HS-5 (cell line): ENCODE measurements around the gene MEOX1.
A peak's percentile ranks its signal among the peaks of the same experiment; 100 is the strongest.

Experiments used
- DNase-seq: peaks from one replicate; pipeline ENCODE4 v3.0.0-alpha.2; 2012; ENCODE audit warnings: low read depth

Gene MEOX1

GRCh38 chr17:43679911-43680310 is 18.2 kb upstream of the MEOX1 start:
- no peak for DNase-seq

DNA sequence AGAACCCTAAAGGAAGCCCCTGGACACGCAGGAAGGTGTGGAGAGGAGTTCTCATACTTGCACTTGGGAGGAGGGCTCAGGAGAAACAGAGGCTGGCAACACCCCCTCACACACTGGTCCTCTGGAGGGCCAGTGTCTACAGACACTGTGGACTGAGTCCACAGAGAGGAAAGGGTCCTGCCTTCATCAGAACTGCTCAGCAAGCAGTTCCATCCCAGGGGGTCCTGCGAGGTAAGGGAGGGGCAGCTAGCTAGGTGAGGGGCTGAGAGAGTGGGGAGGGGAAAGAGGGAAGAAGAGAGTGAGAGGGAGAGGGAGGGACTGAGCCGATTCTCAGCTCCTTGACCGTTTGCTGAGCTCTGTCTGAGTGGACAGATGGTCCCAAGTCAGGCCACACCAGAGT is 17.7 kb upstream of the MEOX1 start:
- DNase-seq, result no peak

- DNase-seq, result no peak
Measured at GRCh38 chr17:43676471-43676870, 14.7 kb upstream of the MEOX1 start.

GRCh38 chr17:43674394-43674793 is 12.7 kb upstream of the MEOX1 start:
- DNase-seq, result no peak

DNA sequence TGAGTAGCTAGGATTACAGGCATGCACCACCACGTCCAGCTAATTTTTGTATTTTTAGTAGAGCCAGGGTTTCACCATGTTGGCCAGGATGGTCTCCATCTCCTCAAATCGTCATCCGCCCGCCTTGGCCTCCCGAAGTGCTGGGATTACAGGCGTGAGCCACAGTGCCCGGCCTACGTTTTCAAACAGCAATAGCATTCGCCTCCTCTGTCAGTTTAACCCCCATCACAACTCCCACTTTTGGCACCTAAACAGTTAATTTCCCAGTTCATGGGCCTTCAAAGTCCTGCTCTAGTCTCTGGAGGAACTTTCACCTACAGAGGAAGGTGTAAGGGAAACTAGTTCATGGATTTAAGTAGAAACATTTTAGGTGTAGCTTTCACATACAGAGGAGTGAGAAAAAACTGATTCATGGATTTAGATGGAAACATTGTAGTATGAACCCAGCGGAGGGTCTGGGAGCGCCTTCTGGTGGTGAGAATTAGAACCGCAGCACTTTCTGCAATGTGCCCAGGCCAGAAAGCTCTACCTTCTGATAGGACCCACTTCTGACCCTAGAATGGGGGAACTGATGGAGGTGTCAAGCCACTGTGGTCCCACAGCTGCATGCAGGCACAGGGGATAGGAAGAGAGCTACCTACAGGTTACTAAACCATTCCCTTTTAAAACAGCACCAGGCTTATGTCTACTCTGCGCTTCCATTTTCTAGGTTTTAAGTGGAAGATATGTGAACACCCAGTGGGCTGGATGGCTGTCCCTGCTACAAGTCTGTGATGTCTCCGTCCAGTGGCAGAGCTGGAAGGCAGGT is 12.0 kb upstream of the MEOX1 start:
- DNase-seq, result peak; percentile 40

DNA sequence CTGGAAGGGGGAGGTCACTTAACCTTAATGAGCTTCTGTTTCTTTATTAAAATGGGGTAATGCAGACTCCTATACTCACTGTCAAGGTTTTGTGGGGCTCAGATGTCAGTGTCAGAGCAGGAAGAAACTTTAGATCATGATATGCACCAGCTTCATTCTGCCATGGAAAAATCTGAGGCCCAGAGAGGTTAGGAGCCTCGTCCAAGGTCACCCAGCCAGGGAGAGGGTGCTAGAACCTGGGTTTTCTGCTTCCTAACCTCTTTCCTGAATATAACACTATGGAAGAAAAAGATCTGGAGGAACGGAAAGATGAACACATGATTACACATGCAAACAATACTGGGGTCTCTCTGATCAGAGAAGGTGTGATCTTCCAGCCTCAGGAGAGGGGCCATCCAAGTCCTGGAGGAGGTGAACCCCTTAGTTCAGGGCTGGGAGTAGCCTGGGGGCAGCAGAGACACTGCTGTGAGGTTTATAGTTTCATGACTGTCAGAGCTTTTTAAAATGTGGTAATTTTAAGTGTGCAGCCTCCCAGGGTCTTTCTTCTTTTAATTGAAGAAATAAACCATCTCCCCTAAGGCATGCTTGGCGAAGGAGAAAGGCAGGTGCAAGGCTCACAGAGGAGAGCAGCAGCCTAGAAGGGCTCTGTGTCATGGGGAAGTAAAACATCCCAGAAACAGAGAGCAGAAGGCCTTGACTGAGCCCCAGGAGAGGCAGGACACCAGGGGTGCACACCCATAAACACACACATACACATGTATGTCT is 10.2 kb upstream of the MEOX1 start:
- no peak for DNase-seq

- DNase-seq, result no peak
Measured at GRCh38 chr17:43671031-43671692, 9.4 kb upstream of the MEOX1 start.

DNA sequence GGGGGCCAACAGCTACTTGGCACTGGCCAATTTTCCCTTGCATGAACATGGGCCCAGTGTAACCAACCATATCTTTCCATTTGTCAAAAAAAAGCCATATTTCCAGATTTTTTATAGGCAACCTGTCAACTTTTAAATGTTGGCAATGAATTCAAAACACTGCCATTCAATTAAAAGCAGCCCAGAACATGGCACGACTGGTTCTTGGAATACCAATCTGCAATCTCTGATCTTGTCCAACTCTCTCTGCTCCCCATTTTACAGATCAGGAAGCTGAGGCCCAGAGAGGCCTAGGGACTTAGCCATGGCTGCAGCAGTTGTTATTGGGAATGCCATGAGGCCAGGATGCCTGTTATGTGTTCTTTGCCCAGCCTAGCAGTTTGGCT is 8.9 kb upstream of the MEOX1 start:
- no peak for DNase-seq

DNA sequence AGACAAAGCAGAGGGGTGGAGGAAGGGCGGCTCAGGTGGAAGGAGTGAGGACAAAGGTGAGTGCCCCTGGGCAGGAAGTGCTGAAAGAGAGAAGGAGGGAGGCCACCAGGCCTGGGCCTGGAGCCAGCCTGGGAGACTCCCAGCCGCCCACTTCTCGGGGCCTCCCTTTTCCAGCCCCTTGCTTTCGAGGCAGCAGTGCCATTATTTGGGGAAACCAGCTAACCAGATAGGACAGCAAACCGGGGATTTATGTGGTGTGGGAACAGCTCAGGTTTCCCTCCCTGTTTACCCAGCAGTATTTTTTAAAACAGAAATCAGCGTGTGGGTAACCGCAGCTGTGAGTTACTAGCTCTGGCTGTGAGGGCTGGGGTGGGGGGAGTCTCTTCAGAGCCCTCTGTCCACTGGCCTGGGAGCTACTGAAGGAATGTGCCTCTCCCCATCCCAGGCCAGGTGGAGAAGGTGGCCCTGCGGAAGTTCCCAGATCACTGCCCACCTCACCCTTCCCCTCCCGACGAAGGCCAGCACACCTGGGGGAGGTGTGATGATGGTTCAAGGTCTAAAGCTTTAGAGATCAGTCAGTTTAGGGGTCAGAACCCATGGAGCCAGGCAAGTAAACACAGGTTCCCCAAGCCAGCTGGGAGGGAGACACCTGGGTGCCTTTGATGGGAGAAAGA is 8.4 kb upstream of the MEOX1 start:
- DNase-seq, result no peak

DNA sequence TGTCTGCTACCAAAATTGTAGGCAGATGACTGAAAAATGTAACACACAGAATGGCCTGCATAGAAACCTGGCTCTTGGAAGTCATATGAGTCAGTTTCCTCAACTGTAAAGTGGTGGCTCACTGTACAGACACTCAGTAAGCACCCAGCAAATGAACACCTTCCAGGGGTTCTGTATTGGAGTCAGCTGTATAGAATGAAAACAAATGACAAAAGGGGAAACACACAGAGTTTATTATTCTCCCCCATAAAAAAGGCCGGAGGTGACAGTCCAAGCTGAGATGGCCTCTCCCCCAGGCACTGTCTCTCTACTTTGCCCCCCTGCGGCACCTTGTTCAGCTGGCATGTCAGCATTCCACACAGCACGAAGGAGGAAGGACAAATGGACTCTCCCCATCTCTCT is 6.2 kb upstream of the MEOX1 start:
- DNase-seq, result peak; percentile 34

DNA sequence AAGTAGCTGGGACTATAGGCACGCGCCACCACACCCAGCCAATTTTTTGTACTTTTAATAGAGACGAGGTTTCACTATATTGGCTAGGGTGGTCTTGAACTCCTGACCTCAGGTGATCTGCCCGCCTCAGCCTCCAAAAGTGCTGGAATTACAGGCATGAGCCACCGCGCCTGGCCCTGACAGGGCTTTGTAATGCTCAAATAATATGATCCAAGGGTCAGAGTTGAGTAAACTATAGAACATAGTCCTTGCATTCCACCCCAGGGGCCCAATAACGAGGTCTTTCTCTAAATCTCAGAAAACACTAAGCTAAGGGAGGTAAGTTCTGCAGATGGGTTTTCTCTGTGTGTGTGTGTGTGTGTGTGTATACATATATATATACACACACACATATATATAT is 5.8 kb upstream of the MEOX1 start:
- no peak for DNase-seq

- DNase-seq, result no peak
Measured at GRCh38 chr17:43665937-43666236, 4.2 kb upstream of the MEOX1 start.

DNA sequence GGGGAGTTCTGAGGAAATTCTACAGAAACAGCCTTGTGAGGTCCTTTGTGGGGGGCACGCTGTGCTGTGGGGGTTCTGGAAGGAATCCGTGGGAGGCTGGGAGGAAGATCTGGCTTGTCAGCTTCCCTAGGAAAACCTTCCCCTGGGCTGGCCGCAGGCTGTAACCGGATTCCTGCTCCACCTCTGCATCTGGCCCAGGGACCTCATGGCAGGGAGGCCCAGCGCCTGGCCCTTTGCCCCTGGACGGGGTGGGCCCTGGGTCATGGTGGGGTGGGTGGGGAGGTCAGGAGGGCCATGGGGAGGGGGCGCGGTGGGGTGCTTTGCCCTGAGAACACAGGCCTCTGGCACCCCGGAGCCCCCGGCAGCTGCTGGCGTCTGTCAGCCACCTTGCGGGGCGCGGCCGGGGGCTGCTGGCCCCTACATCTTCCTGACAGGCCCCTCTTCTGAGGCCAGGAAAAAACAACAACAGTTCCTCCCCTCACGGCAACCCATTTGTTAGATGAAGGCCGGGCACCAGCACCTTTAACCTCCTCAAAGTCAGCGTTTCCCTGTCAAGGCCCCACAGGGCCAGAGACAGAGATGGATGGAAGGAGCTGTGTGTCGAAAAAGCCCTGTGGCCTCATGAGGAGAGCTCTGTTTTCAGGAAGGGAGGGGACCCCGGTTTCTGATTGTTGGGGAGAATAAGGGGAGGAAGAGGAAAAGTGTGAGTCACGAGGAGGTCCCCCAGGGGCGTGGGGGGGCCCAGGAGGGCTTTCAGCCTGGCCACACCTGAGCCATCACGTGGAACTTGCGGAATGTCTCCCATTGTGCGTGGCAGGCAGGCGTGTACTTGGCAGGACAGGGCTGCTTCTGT is 3.6 kb upstream of the MEOX1 start:
- no peak for DNase-seq

DNA sequence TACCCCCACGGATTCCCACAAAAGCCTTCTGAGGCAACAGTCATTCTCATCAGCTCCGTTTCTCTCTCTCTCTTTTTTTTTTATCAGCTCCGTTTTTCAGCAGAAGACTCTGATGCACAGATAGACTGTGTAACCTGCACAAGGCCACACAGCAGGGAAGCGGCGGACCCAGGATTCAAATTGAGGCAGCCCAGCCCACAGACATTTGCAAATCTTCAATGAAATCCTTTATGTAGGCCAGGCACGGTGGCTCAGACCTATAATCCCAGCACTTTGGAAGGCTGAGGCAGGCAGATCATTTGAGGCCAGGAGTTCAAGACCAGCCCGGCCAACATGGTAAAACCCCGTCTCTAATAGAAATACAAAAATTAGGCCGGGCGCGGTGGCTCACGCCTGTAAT is 2.4 kb upstream of the MEOX1 start:
- DNase-seq, result no peak

DNA sequence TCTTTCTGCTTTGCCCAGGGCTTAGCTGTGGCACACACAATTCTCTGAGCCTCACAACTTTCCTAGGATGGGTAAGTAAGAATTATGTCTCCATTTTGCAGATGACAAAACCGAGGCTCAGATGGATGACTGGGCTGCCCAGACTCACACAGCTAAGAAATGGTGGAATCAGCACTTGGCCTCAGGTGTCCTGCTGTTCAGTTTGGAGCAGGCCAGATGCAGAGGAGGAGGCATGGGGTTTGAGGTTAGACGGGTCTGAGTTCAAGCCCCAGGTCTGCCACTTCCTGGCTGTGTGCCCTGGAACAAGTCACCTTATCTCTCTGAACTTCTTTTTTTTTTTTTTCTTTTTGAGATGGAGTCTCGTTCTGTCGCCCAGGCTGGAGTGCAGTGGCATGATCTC is 1.7 kb upstream of the MEOX1 start:
- DNase-seq, result no peak

DNA sequence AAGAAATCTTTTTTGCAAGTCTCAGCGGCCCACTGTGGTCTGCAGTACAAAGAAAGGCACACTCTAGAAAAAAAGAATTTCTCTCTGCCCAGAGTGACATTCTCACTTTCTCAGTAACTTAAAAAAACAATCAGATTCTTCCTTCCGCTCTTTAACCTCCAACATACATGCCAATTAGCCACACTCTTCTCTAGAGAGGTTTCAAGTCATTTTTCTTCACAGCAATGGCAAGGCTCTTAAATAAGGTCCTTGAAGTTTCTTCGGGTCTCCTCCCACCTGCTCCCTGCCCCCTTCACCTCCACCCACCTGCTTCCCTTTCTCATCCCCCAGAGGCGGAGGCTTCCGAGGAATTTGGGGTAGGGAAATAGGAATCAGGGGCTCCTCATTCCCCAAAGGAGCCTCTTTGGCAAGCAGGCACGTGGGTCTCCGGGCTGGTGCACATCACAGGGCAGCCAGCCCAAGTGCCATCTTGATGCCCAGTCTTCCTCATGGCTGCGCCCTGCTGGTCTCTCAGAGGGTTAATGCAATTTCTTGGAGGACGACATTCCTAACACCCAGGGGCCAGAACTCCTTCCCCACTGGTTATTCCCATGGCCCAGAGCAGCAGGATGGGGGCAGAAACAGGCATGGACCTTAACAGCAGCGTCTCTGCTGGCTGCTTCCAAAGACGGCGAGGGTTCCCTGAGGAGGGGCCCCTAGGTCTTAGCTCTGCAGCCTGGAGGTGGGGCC is 855 bp upstream of the MEOX1 start:
- no peak for DNase-seq

DNA sequence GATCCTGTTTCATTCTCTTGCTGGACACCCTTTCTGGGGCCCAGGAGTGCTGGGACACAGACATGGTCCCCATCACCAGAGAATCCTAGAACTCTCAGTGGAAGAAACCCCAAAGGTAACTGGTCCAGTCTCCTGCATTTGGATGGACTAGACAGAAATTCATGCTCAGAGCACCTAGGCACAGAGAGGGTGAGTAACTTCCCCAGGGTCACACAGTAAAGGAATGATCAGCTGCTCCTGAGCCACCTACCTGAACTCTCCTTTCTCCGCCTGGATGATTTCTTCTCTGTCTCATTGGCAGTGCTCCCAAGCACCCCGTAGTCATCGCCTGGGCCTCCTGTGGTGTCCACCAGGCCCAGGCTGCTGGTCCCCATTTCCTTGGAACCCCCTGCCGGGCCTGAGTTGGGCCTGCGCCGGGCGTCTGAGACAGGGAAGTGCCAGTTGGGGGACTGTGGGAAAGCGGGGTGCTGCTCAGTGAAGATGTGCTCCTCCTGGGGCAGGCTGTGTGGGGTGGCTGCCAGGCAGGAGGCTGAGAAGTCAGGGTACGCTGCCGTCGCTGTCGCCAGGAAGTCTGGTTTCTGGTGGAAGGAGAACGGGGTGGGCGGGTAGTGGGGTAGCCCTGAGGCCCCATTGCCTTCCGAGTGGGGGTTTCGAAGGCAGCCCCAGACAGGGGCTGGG is 767 bp downstream of the MEOX1 start:
- DNase-seq, result no peak

DNA sequence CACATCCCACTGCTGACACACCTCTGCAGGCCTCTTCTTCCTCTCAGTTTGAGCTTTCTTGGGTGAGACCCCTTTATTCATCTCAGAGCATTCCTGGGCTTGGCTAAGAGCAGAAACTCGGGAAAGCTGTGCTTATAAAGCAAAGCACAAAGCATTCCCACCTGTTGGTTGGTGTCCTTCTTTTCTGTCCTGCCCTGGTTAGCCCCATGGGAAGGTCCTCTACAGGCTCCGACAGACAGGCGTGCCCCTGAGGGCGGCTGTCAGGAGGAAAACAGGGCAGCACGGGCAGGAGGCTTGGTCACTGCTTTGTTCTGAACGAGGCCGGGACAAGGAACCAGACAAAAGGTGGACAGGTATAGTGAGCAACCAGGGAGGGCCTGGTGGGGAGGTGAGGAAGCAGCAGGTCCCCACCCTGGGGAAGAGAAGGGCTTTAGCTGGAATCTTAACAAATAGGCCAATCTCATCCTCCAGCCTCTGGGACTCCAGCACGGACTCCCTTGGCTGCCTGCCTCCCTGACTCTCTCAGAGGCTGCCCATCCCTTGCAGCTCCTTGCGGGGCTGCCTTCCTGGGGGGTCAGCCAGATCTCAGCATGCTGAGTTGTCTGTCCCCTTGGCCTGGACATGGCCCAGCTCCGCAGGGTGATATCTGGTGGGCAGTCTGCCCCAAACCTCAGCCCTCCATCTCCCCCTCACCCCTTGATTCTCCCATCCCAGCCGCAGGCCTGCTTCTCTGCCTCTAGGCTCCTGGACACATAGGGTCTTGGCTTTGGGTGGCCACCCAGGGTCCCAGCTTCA is 1.7 kb downstream of the MEOX1 start:
- DNase-seq, result no peak

DNA sequence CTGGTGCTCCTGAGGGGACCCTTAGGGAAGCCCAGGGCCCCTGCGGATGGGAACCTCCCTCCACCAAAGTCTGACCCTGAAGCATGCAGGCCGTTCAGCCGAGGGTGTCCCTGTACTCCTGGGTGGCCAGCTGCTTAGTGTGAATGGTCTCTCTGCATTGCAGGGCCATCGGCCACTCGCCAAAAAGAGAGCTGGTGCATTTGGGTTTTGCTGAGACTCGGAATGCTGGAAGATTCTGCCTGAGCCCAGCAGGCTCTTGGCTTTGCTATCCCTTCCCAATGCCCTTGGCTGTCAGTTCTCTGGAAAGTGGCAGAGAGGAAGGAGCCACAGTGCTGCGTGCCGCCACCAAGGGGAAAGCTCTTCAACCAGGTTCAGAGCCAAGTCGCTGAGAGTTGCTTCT is 2.8 kb downstream of the MEOX1 start:
- no peak for DNase-seq
